HEK293T (cell line): ENCODE results near the gene LCE5A.

ENCODE experiments used
- CTCF ChIA-PET: fragments of 350-600 bp; formaldehyde crosslinking; extraction: SDS; loops from one replicate; lab custom pipeline; 2021; ENCODE audit warnings: antibody characterized with exemption, inconsistent platforms; lab: Yijun Ruan, JAX
- POLR2A ChIA-PET: fragments of 350-600 bp; formaldehyde crosslinking; extraction: SDS; loops from one replicate; lab custom pipeline; 2020; ENCODE audit warnings: antibody characterized with exemption, inconsistent platforms; lab: Yijun Ruan, JAX
- DNase-seq: peaks from one replicate; pipeline ENCODE4 v3.0.0; 2012; ENCODE audit warnings: mixed read lengths; ENCODE audit errors: extremely low spot score
- ARNT ChIP-seq: fragments of 450-650 bp; IDR thresholded peaks from 2 replicates; pipeline ENCODE4 v1.6.1; 2017; ENCODE audit warnings: mild to moderate bottlenecking
- BHLHE40 ChIP-seq: fragments of 450-650 bp; IDR thresholded peaks from 2 replicates; pipeline ENCODE4 v1.6.1; 2016; ENCODE audit warnings: mild to moderate bottlenecking, moderate library complexity, borderline replicate concordance
- CTBP1 ChIP-seq: fragments of 450-650 bp; IDR thresholded peaks from 2 replicates; pipeline ENCODE4 v1.6.1; 2016; ENCODE audit warnings: borderline replicate concordance
- ELF4 ChIP-seq: fragments of 450-650 bp; IDR thresholded peaks from 2 replicates; pipeline ENCODE4 v1.6.1; 2017; ENCODE audit warnings: antibody characterized with exemption
- FOXA1 ChIP-seq: fragments of 450-650 bp; IDR thresholded peaks from 2 replicates; pipeline ENCODE4 v1.6.1; 2016; ENCODE audit warnings: mild to moderate bottlenecking
- FOXK2 ChIP-seq: fragments of 450-650 bp; IDR thresholded peaks from 2 replicates; pipeline ENCODE4 v1.6.1; 2016; ENCODE audit warnings: mild to moderate bottlenecking
- FOXM1 ChIP-seq: fragments of 450-650 bp; IDR thresholded peaks from 2 replicates; pipeline ENCODE4 v1.6.1; 2017; ENCODE audit warnings: mild to moderate bottlenecking, borderline replicate concordance
- HDGF ChIP-seq: fragments of 450-650 bp; IDR thresholded peaks from 2 replicates; pipeline ENCODE4 v1.6.1; 2017; ENCODE audit warnings: antibody characterized with exemption, borderline replicate concordance
- L3MBTL2 ChIP-seq: fragments of 450-650 bp; conservative IDR thresholded peaks from 2 replicates; pipeline ENCODE4 v1.6.1; 2016; ENCODE audit warnings: mild to moderate bottlenecking
- LEF1 ChIP-seq: fragments of 450-650 bp; IDR thresholded peaks from 2 replicates; pipeline ENCODE4 v1.6.1; 2017; ENCODE audit warnings: mild to moderate bottlenecking, borderline replicate concordance
- NFRKB ChIP-seq: fragments of 450-650 bp; IDR thresholded peaks from 2 replicates; pipeline ENCODE4 v1.6.1; 2016; ENCODE audit warnings: mild to moderate bottlenecking, moderate library complexity
- PKNOX1 ChIP-seq: fragments of 450-650 bp; IDR thresholded peaks from 2 replicates; pipeline ENCODE4 v1.6.1; 2016
- SP1 ChIP-seq: fragments of 450-650 bp; IDR thresholded peaks from 2 replicates; pipeline ENCODE4 v1.6.1; 2017
- SUZ12 ChIP-seq: fragments of 450-650 bp; IDR thresholded peaks from 2 replicates; pipeline ENCODE4 v1.6.1; 2016; ENCODE audit warnings: mild to moderate bottlenecking
- TARDBP ChIP-seq: fragments of 450-650 bp; IDR thresholded peaks from 2 replicates; pipeline ENCODE4 v1.6.1; 2016
- ZNF384 ChIP-seq: fragments of 450-650 bp; IDR thresholded peaks from 2 replicates; pipeline ENCODE4 v1.6.1; 2016

Gene LCE5A

GRCh38 chr1:152502496-152503180 is 8.0 kb upstream of the LCE5A start:
- TF ChIP-seq FOXA1 (no peak), PKNOX1 (no peak), L3MBTL2 (no peak), SUZ12 (no peak), SP1 (no peak), BHLHE40 (no peak), ARNT (no peak), NFRKB (no peak)
- ChIA-PET CTCF (interaction anchor here (0.7 kb wide), 1 partner anchor 31 kb away, joined by 3 read pairs; no protein-coding TSS in a partner anchor), POLR2A (no interaction called here)
- no peak for DNase-seq

- DNase-seq, result no peak
- CTCF ChIA-PET, result no interaction called here
Observed at GRCh38 chr1:152505083-152505482, 5.5 kb upstream of the LCE5A start.

GRCh38 chr1:152506899-152507498 is 3.6 kb upstream of the LCE5A start:
- TF ChIP-seq FOXM1 (no peak), CTBP1 (no peak), PKNOX1 (no peak), L3MBTL2 (no peak), FOXA1 (no peak), TARDBP (no peak), LEF1 (no peak), SUZ12 (no peak), BHLHE40 (no peak)
- CTCF ChIA-PET, result no interaction called here
- DNase-seq, result no peak
- POLR2A ChIA-PET, result no interaction called here

More at GRCh38 chr1:152505083-152505482, 5.5 kb upstream of the LCE5A start:
- TF ChIP-seq ELF4 (no peak), LEF1 (no peak), FOXK2 (no peak), BHLHE40 (no peak), NFRKB (no peak), HDGF (no peak), FOXM1 (no peak), CTBP1 (no peak), SP1 (no peak), ZNF384 (no peak), PKNOX1 (no peak), ARNT (no peak), SUZ12 (no peak), FOXA1 (no peak), L3MBTL2 (no peak), TARDBP (no peak)
- POLR2A ChIA-PET, result no interaction called here

GRCh38 chr1:152511596-152511995 is 993 bp downstream of the LCE5A start:
- CTCF ChIA-PET, result interaction anchor here (0.6 kb wide), 1 partner anchor 57 kb away, joined by 3 read pairs; no protein-coding TSS in a partner anchor
- no peak for DNase-seq

GRCh38 chr1:152513081-152513480 is 2.5 kb downstream of the LCE5A start:
- no peak for TF ChIP-seq FOXA1
- TF ChIP-seq FOXM1, result no peak
- TF ChIP-seq BHLHE40, result no peak
- TF ChIP-seq ZNF384, result no peak
- no peak for TF ChIP-seq LEF1
- no peak for TF ChIP-seq HDGF
- TF ChIP-seq PKNOX1, result no peak
- CTCF ChIA-PET, result no interaction called here
- POLR2A ChIA-PET, result no interaction called here

More at GRCh38 chr1:152511596-152511995, 993 bp downstream of the LCE5A start:
- POLR2A ChIA-PET, result no interaction called here
- TF ChIP-seq SUZ12 (no peak), FOXK2 (no peak), TARDBP (no peak)

More at GRCh38 chr1:152513081-152513480, 2.5 kb downstream of the LCE5A start:
- DNase-seq, result no peak
